H1 (cell line): Measurements from ENCODE around the gene ASAP3. TPM values are rescaled to one million over a fixed set of nuclear protein-coding genes. Genes with fewer than 3 reads are reported as not detected.

Experiments used
- CTCF ChIA-PET: fragments of 300-600 bp; sonication (Branson Sonifier 250); formaldehyde crosslinking; loops from one replicate; lab custom pipeline; 2021; ENCODE audit not compliant: partially characterized antibody; lab: Charles Lee
- POLR2A ChIA-PET: fragments of 300-600 bp; sonication (Branson Sonifier 250); formaldehyde crosslinking; loops from one replicate; lab custom pipeline; 2021; ENCODE audit warnings: inconsistent platforms; ENCODE audit not compliant: partially characterized antibody; lab: Charles Lee
- DNase-seq, 2 experiments: peaks; one replicate each; pipeline versions ENCODE4 v3.0.0 to v3.0.0-alpha.2; 2010 to 2022; ENCODE audit warnings: low spot score in 2 of 2, low read depth in 1 of 2, mixed read lengths in 1 of 2
- FAIRE-seq: peaks from 2 replicates; lab custom pipeline; 2011; peaks lifted over from hg19 to GRCh38; lab: Jason Lieb, UNC
- H2AFZ ChIP-seq: 2 replicates; pipeline ENCODE4 v1.8.1; 2012; ENCODE audit warnings: low read length, inconsistent platforms
- H2AK5ac ChIP-seq: 2 replicates; pipeline ENCODE4 v1.6.1; 2013; ENCODE audit warnings: low read depth, low read length
- H2BK120ac ChIP-seq: replicated peaks from 2 replicates; pipeline ENCODE3; 2013; ENCODE audit warnings: low read depth, low read length, inconsistent platforms
- H2BK12ac ChIP-seq: 2 replicates; pipeline ENCODE4 v1.6.1; 2013; ENCODE audit warnings: low read depth, low read length
- H2BK15ac ChIP-seq: 2 replicates; pipeline ENCODE4 v1.6.1; 2013; ENCODE audit warnings: low read length
- H2BK20ac ChIP-seq: 2 replicates; pipeline ENCODE4 v1.6.1; 2013; ENCODE audit warnings: low read length
- H2BK5ac ChIP-seq: 2 replicates; pipeline ENCODE4 v1.6.1; 2013; ENCODE audit warnings: low read depth, low read length
- H3K14ac ChIP-seq: 2 replicates; pipeline ENCODE4 v1.6.1; 2013; ENCODE audit warnings: inconsistent platforms; ENCODE audit not compliant: insufficient read length
- H3K18ac ChIP-seq: 2 replicates; pipeline ENCODE4 v1.6.1; 2013; ENCODE audit warnings: low read length; ENCODE audit errors: extremely low read depth
- H3K23ac ChIP-seq: 2 replicates; pipeline ENCODE4 v1.6.1; 2013; ENCODE audit warnings: inconsistent platforms; ENCODE audit not compliant: insufficient read length
- H3K23me2 ChIP-seq: 2 replicates; pipeline ENCODE4 v1.6.1; 2013; ENCODE audit warnings: low read depth, low read length
- H3K27ac ChIP-seq: 2 replicates; pipeline ENCODE4 v1.6.1; 2011; ENCODE audit warnings: low read depth, low read length, inconsistent platforms
- H3K27me3 ChIP-seq, 4 experiments: replicated peaks in 1 of 4; 1 replicate in 1 of 4; 2 replicates in 3 of 4; pipeline versions ENCODE4 v1.6.1 to v1.8.1; 2011 to 2013; ENCODE audit warnings: low read length in 3 of 4, mild to moderate bottlenecking in 3 of 4, inconsistent platforms in 2 of 4, mixed read lengths in 2 of 4, moderate library complexity in 1 of 4; ENCODE audit not compliant: control insufficient read depth in 3 of 4, insufficient read depth in 3 of 4; ENCODE audit errors: extremely low read depth in 1 of 4
- H3K36me3 ChIP-seq, 4 experiments: 2 replicates each; pipeline versions ENCODE4 v1.6.1 to v1.8.1; 2011 to 2013; ENCODE audit warnings: mild to moderate bottlenecking in 4 of 4, low read length in 3 of 4, moderate library complexity in 2 of 4, control low read depth in 1 of 4, inconsistent platforms in 1 of 4; ENCODE audit not compliant: insufficient read depth in 4 of 4, control insufficient read depth in 2 of 4
- H3K4ac ChIP-seq: replicated peaks from 2 replicates; pipeline ENCODE3; 2013; ENCODE audit warnings: low read length, low read depth, mixed read lengths, inconsistent platforms; ENCODE audit not compliant: insufficient read length
- H3K4me1 ChIP-seq, 4 experiments: replicated peaks in 1 of 4; 1 replicate in 1 of 4; 2 replicates in 3 of 4; pipeline versions ENCODE4 v1.6.1 to v1.8.1; 2011 to 2013; ENCODE audit warnings: low read length in 3 of 4, inconsistent platforms in 2 of 4, mixed read lengths in 1 of 4; ENCODE audit not compliant: insufficient read depth in 4 of 4, control insufficient read depth in 3 of 4
- H3K4me2 ChIP-seq, 2 experiments: 2 replicates each; pipeline versions ENCODE4 v1.6.1 to v1.8.1; 2011 to 2013; ENCODE audit warnings: low read depth in 2 of 2, low read length in 2 of 2, control low read depth in 1 of 2, inconsistent platforms in 1 of 2, mild to moderate bottlenecking in 1 of 2; ENCODE audit not compliant: insufficient read depth in 1 of 2
- H3K4me3 ChIP-seq, 4 experiments: fragments of 200-600, 300-600 bp in 1 of 4; sonication (generic), shearing (Covaris generic), sonication (Bioruptor Twin) in 1 of 4; 2 replicates each; pipeline versions ENCODE4 v1.5.1 to v1.8.1; 2011 to 2016; ENCODE audit warnings: low read length in 4 of 4, low read depth in 3 of 4, control low read depth in 2 of 4, inconsistent platforms in 2 of 4, mild to moderate bottlenecking in 2 of 4, mixed read lengths in 1 of 4, moderate library complexity in 1 of 4; ENCODE audit not compliant: insufficient read depth in 2 of 4; ENCODE audit errors: extremely low read depth in 1 of 4
- H3K56ac ChIP-seq: replicated peaks from 2 replicates; pipeline ENCODE3; 2013; ENCODE audit warnings: low read depth, mild to moderate bottlenecking, mixed read lengths, low read length, inconsistent platforms; ENCODE audit not compliant: insufficient read length
- H3K79me1 ChIP-seq: 2 replicates; pipeline ENCODE4 v1.6.1; 2013; ENCODE audit warnings: low read depth, low read length, control low read depth
- H3K79me2 ChIP-seq, 2 experiments: 2 replicates each; pipeline versions ENCODE4 v1.6.1 to v1.8.1; 2012 to 2013; ENCODE audit warnings: low read length in 2 of 2, mild to moderate bottlenecking in 2 of 2, inconsistent platforms in 1 of 2; ENCODE audit not compliant: insufficient read depth in 2 of 2, control insufficient read depth in 1 of 2
- H3K9ac ChIP-seq, 4 experiments: replicated peaks in 1 of 4; 1 replicate in 1 of 4; 2 replicates in 3 of 4; pipeline versions ENCODE4 v1.6.1 to v1.8.1; 2011 to 2013; ENCODE audit warnings: low read depth in 3 of 4, low read length in 3 of 4, control low read depth in 2 of 4, mild to moderate bottlenecking in 2 of 4, moderate library complexity in 2 of 4, inconsistent platforms in 1 of 4; ENCODE audit errors: extremely low read depth in 1 of 4
- H3K9me3 ChIP-seq, 2 experiments: 2 replicates each; pipeline versions ENCODE4 v1.6.1 to v1.8.1; 2012 to 2013; ENCODE audit warnings: mild to moderate bottlenecking in 2 of 2, moderate library complexity in 2 of 2, control low read depth in 1 of 2, inconsistent platforms in 1 of 2, low read depth in 1 of 2, low read length in 1 of 2, mixed read lengths in 1 of 2; ENCODE audit not compliant: insufficient read depth in 2 of 2
- H4K20me1 ChIP-seq, 2 experiments: replicated peaks in 1 of 2; 2 replicates each; pipeline versions ENCODE3 to v1.8.1; 2011 to 2013; ENCODE audit warnings: inconsistent platforms in 2 of 2, low read length in 2 of 2, mild to moderate bottlenecking in 1 of 2; ENCODE audit not compliant: insufficient read depth in 2 of 2, control insufficient read depth in 1 of 2
- H4K5ac ChIP-seq: 2 replicates; pipeline ENCODE4 v1.6.1; 2013; ENCODE audit warnings: low read length, low read depth, mixed read lengths, inconsistent platforms; ENCODE audit not compliant: insufficient read length
- H4K8ac ChIP-seq: 2 replicates; pipeline ENCODE4 v1.8.0; 2013; ENCODE audit warnings: mild to moderate bottlenecking, moderate library complexity, low read length, inconsistent platforms; ENCODE audit not compliant: insufficient read depth; ENCODE audit errors: extremely low read depth
- H4K91ac ChIP-seq: replicated peaks from 2 replicates; pipeline ENCODE3; 2013; ENCODE audit warnings: low read length, mixed read lengths, inconsistent platforms; ENCODE audit not compliant: insufficient read length
- BRCA1 ChIP-seq: IDR thresholded peaks from 2 replicates; pipeline ENCODE4 v1.6.1; 2012; ENCODE audit warnings: low read depth, low read length, improper control_type of control experiment
- CHD1 ChIP-seq: IDR thresholded peaks from 2 replicates; pipeline ENCODE4 v1.6.1; 2012; ENCODE audit warnings: low read depth, low read length, improper control_type of control experiment
- EZH2 ChIP-seq: fragments of 200-600 bp; sonication (generic); IDR thresholded peaks from 2 replicates; pipeline ENCODE4 v1.7.1; 2012; ENCODE audit warnings: low read depth, mild to moderate bottlenecking, moderate library complexity, low read length, inconsistent platforms; ENCODE audit not compliant: severe bottlenecking
- POLR2AphosphoS5 ChIP-seq: IDR thresholded peaks from 2 replicates; pipeline ENCODE4 v1.6.1; 2011; ENCODE audit warnings: low read depth, low read length
- RBBP5 ChIP-seq: IDR thresholded peaks from 2 replicates; pipeline ENCODE4 v1.7.1; 2012; ENCODE audit warnings: low read depth, mild to moderate bottlenecking, inconsistent platforms, low read length, moderate library complexity, borderline replicate concordance
- WGBS, 2 experiments: shearing (Covaris generic) in 1 of 2; methylation state at CpG; one replicate each; pipeline versions ENCODE4 v1.1.6 to v1.1.7; 2013 to 2015; ENCODE audit warnings: low lambda C conversion rate in 2 of 2, mixed read lengths in 2 of 2, inconsistent platforms in 1 of 2, low coverage in 1 of 2, missing lambda C conversion rate in 1 of 2; ENCODE audit not compliant: insufficient replicate concordance in 2 of 2, insufficient coverage in 1 of 2, insufficient read length in 1 of 2; ENCODE audit errors: extremely low coverage in 1 of 2, missing lambda C conversion rate in 1 of 2; 5-methylcytosine and 5-hydroxymethylcytosine counted together
- polyA plus RNA-seq, 7 experiments: library from polyadenylated mRNA; depleted of rRNA in 3 of 7; stranded (reverse) in 5 of 7; unstranded in 2 of 7; fragments of >200 nt in 5 of 7; fragments of 200-250 nt in 2 of 7; gene quantifications; 1 replicate in 5 of 7; 2 replicates in 1 of 7; 4 replicates in 1 of 7; pipeline versions ENCODE4 v1.2.1 to v1.2.3, GENCODE V29; 2011 to 2013; ENCODE audit warnings: missing spikeins in 2 of 7, mixed read lengths in 2 of 7
- total RNA-seq: library from RNA; stranded (reverse); fragmentation: NEBNext Ultra II Directional; extraction: Animal tissue kit (Norgen Biotek cat#: 25700); gene quantifications from 2 replicates; pipeline ENCODE4 v1.2.1, GENCODE V29; 2021

Gene ASAP3
- total and polyA plus RNA-seq, 2 of the 8 experiments (the other 6 are each of a cell fraction or from before 2014, with no cell fraction given): 53.1 to 58.0 TPM

DNA sequence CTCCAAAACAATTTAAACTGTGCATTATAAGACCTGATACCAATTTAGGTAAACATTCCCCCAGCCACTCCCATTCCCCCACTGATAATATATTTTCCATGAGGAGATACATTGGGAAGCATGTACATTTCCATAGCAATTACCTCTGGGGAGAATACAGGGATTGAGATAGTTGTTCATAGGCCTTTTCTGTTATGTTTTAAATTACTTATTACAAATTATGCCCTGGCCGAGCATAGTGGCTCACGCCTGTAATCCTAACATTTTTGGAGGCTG is 4.4 kb downstream of the ASAP3 start:
- H3K27ac ChIP-seq: no peak overlapping the region

More for the DNA sequence above, 4.4 kb downstream of the ASAP3 start:
- Histone ChIP-seq H4K20me1 (peaks cover 15 to 32% of the 10 kb centered on the region in 2 experiments), H3K18ac (no peak overlapping the region), H3K27me3 (no peaks in the 10 kb centered on the region; a peak in 1 of 7 replicates), H3K56ac (no peak overlapping the region), H2BK20ac (no peak overlapping the region), H2BK5ac (no peak overlapping the region), H3K4me3 (no peak overlapping the region), H4K8ac (no peak overlapping the region), H3K4me1 (peaks cover 0 to 8% (median 3%) of the 10 kb centered on the region in 4 experiments; a peak in 5 of 7 replicates), H3K4me2 (no peak overlapping the region), H3K36me3 (no peaks in the 10 kb centered on the region), H3K9ac (no peak overlapping the region), H2BK120ac (no peak overlapping the region), H2BK12ac (no peak overlapping the region), H2AFZ (no peak overlapping the region), H3K79me2 (peaks cover 0 to 50% of the 10 kb centered on the region in 2 experiments; a peak in 2 of 4 replicates), H3K14ac (no peak overlapping the region), H3K23ac (no peak overlapping the region), H3K79me1 (peaks cover 16% of the 10 kb centered on the region), H3K4ac (no peak overlapping the region), H4K5ac (no peak overlapping the region), H2BK15ac (no peak overlapping the region), H2AK5ac (no peak overlapping the region), H4K91ac (no peak overlapping the region), H3K23me2 (peaks cover 11% of the 10 kb centered on the region; the same call in 1 of the 2 replicates), H3K9me3 (no peaks in the 10 kb centered on the region)
- POLR2A ChIA-PET: interaction anchor here (1.3 to 1.4 kb wide), 2 partner anchors 11 to 13 kb away, joined by 3 to 4 read pairs; no protein-coding TSS in a partner anchor
- FAIRE-seq: no peak
- no peak for DNase-seq
- WGBS, 2 experiments: 89% methylated on average over 2 of the region's 2 CpGs; no CpG with 5 or more reads in 1 of the 2 experiments
- CTCF ChIA-PET: interaction anchor here (0.6 to 2.6 kb wide), 3 partner anchors 17 to 107 kb away, joined by 6 to 15 read pairs (median 6); no protein-coding TSS in a partner anchor
- TF ChIP-seq CHD1 (no peak), RBBP5 (no peak), POLR2AphosphoS5 (no peak), EZH2 (no peak), BRCA1 (no peak)
